Mammary microvascular endothelial cell (primary cell): ENCODE results near the gene ZNF367. TPM values are rescaled to one million over a fixed set of nuclear protein-coding genes. Genes with fewer than 3 reads are reported as not detected.

Experiments used
- total RNA-seq: library from RNA; depleted of rRNA; stranded (reverse); fragments of >200 nt; gene quantifications from 2 replicates; pipeline ENCODE4 v1.2.3, GENCODE V29; 2015

ZNF367 gene
- total RNA-seq = 9.4 and 10.2 TPM in 2 replicates

DNA sequence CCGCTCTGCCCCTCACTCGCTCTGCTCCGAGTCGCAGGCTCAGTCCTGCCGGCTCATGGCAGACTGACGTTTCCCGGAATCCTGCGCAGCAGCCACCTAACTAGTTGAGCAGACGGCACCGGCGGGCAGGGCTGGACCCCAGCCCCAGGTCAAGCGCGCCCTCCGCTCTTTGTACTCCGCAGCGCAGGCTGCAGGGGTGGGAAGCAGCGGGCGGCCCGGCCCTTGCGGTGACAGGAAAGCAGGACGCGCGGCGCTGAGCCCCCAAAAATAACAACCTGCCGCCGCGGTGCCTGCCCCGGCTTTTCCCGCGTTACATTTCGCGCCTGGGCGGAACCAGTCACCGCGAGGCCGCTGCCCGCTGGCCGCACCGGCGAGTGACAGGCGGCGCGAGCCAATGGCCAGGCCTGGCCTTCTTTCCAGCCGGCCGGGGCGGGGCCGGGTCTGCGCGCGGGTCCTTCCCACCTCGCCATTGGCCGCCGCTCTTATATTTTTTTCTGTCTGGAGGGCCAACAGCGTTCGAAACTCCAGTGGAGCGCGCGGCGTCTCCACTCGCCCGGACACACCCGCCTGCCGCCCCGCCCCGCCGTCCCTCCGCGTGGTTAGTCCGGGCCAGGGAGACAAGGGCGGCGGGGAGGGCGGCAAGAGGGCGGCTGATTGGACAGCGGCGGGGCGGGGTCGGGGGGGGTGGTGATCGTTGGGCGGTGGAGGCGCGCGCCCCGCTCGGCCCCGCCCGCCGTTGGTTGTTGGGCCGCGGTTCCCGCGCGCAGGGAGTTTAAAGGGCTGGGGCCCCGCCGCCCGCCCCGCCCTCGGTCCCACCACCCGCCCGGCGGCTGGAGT, at the start of gene ZNF367:
Gene ZNF367 (minus strand): TSS at position 288 of the 837 bp plus-strand sequence. CDS start 338 bp downstream, outside the sequence.

GRCh38 chr9:96449845-96450612, 31.9 kb upstream of the ZNF367 start, which contains the start of gene HABP4:
TSS of gene HABP4 (plus strand) at chr9:96450169. CDS start at chr9:96450280, 111 bp downstream.

GRCh38 chr9:96383165-96383942, 34.8 kb downstream of the ZNF367 start, which contains the start of gene SLC35D2:
TSS of gene SLC35D2 (minus strand) at chr9:96383711. CDS start at chr9:96383634, 77 bp downstream.

Other genes with a start within 250 kb of the ZNF367 start
- not detected in 2 replicates for gene HSD17B3, start 116.2 kb downstream of the ZNF367 start, total RNA-seq
- 26.3 and 28.9 TPM in 2 replicates for gene SLC35D2, start 34.7 kb downstream of the ZNF367 start, total RNA-seq
- 11.7 and 13.3 TPM in 2 replicates for gene HABP4, start 31.8 kb upstream of the ZNF367 start, total RNA-seq
- 1.7 and 2.8 TPM in 2 replicates for gene CDC14B, start 201.5 kb upstream of the ZNF367 start, total RNA-seq
- 19.4 and 22.9 TPM in 2 replicates for gene PRXL2C, start 236.9 kb upstream of the ZNF367 start, total RNA-seq